ENCODE measurements around the gene SDHA.

GRCh38 chr5:278646-279045, 60.5 kb downstream of the SDHA start:
- no peak for TF ChIP-seq CTCF (conservative IDR thresholded peaks at IDR 0.05; ENCODE audit: low read depth, low read length)
- no peak for TF ChIP-seq EZH2 (IDR thresholded peaks at IDR 0.05; ENCODE audit: low read length, unreplicated experiment)
